ENCODE data around the gene DUSP10. TPM values are rescaled to one million over a fixed set of nuclear protein-coding genes. Genes with fewer than 3 reads are reported as not detected.

The DUSP10 gene
- total RNA-seq, 1 donor from 2014 or later, result 10.2 TPM

DNA sequence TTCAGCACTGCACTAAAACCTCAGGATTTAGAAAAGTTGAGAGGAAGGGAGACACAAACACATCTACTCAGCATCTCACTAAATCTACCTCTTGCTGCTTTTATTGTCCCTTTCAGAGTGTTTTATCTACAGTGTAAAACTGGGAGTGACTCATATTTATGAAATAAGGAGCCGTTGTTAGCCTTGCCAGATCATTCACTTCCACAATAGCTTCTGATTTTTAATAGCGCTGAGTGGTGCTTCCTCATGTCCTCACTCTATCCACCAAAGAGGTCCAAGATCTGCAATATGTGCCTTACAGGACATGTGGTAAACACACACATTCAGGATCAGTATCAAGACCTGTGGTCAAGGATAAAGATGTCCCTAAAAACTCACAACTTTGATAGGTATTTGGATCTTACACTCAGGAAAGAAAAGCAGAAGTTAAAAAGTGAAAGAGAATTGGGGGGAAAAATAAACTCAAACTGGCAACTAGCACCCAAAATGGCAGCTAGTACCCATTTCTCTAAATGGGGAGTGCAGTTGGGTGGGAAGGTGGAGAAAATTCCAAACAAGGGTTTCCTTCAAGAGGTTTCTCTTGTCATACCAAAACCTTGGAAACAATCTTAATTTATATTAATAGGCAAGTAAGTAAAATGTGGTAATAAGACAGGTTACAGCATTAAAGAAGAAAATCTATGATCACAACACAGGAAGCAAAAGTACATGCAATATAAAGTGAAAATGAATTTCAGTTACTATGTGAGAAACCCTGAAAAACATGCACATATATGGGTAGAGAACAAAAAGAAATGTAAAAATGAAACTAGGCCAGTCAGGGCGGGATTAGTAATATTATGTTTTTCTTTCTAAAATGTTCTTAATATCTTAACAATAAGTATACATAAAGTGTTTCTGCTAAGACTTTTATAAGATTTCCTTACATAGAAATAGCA, 15.9 kb downstream of the DUSP10 start:
- Mint-ChIP-seq H3K27ac (no peak overlapping the region), H3K4me1 (ENCODE audit: low read depth) (no peaks in the 10 kb centered on the region), H3K36me3 (ENCODE audit: insufficient read depth) (peaks cover 18% of the 10 kb centered on the region), H3K4me3 (ENCODE audit: low read depth) (no peak overlapping the region), H3K27me3 (no peaks in the 10 kb centered on the region), H3K9me3 (ENCODE audit: low read depth) (peaks cover 4% of the 10 kb centered on the region)
- TF ChIP-seq CTCF (IDR thresholded peaks at IDR 0.05; ENCODE audit: unreplicated experiment), result no peak
- no peak for DNase-seq (ENCODE audit: low spot score, unreplicated experiment)

- Mint-ChIP-seq H3K4me3 (ENCODE audit: low read depth) (no peak overlapping the region), H3K27ac (no peak overlapping the region), H3K9me3 (ENCODE audit: low read depth) (peaks cover 4% of the 10 kb centered on the region), H3K36me3 (ENCODE audit: insufficient read depth) (peaks cover 18% of the 10 kb centered on the region), H3K4me1 (ENCODE audit: low read depth) (no peaks in the 10 kb centered on the region), H3K27me3 (no peaks in the 10 kb centered on the region)
- no peak for TF ChIP-seq CTCF (IDR thresholded peaks at IDR 0.05; ENCODE audit: unreplicated experiment)
- DNase-seq (ENCODE audit: low spot score, unreplicated experiment), result no peak
Measured at GRCh38 chr1:221724931-221725605, 16.8 kb downstream of the DUSP10 start.

- Mint-ChIP-seq H3K4me1 (ENCODE audit: low read depth) (peaks cover 8% of the 10 kb centered on the region), H3K27me3 (no peaks in the 10 kb centered on the region), H3K9me3 (ENCODE audit: low read depth) (peaks cover 4% of the 10 kb centered on the region), H3K4me3 (ENCODE audit: low read depth) (no peak overlapping the region), H3K36me3 (ENCODE audit: insufficient read depth) (peaks cover 18% of the 10 kb centered on the region), H3K27ac (no peak overlapping the region)
- TF ChIP-seq CTCF (IDR thresholded peaks at IDR 0.05; ENCODE audit: unreplicated experiment), result no peak
- no peak for DNase-seq (ENCODE audit: low spot score, unreplicated experiment)
Measured at GRCh38 chr1:221723848-221724236, 18.0 kb downstream of the DUSP10 start.

- H3K27me3 Mint-ChIP-seq, result no peaks in the 10 kb centered on the region
- peaks cover 16% of the 10 kb centered on the region for H3K36me3 Mint-ChIP-seq (ENCODE audit: insufficient read depth)
- H3K4me1 Mint-ChIP-seq (ENCODE audit: low read depth), result peaks cover 12% of the 10 kb centered on the region
- no peak overlapping the region for H3K4me3 Mint-ChIP-seq (ENCODE audit: low read depth)
- no peak overlapping the region for H3K27ac Mint-ChIP-seq
- DNase-seq (ENCODE audit: low spot score, unreplicated experiment), result no peak
- peaks cover 4% of the 10 kb centered on the region for H3K9me3 Mint-ChIP-seq (ENCODE audit: low read depth)
- TF ChIP-seq CTCF (IDR thresholded peaks at IDR 0.05; ENCODE audit: unreplicated experiment), result no peak
Measured at GRCh38 chr1:221723018-221723847, 18.7 kb downstream of the DUSP10 start.

Measured in progenitor cell of endocrine pancreas (in vitro differentiated cells).